Esophagus muscularis mucosa (tissue), 4 donors: ENCODE results near the gene MARCHF2. TPM values are rescaled to one million over a fixed set of nuclear protein-coding genes. Genes with fewer than 3 reads are reported as not detected.

ENCODE experiments used
- DNase-seq: peaks from one replicate; pipeline ENCODE4 v3.0.0-alpha.2; 2017; ENCODE audit errors: extremely low spot score
- H3K27ac ChIP-seq, 4 donors: fragments of 200-600 bp; sonication (generic); replicated peaks in 1 of 4; 1 replicate in 3 of 4; 2 replicates in 1 of 4; pipeline ENCODE4 v1.5.1; 2016 to 2019; ENCODE audit warnings: mild to moderate bottlenecking in 1 of 4
- H3K27me3 ChIP-seq, 4 donors: fragments of 200-600 bp; sonication (generic); one replicate each; pipeline versions ENCODE4 v1.5.1 to v1.6.0; 2016 to 2019
- H3K36me3 ChIP-seq, 4 donors: fragments of 200-600 bp; sonication (generic); one replicate each; pipeline ENCODE4 v1.5.1; 2016 to 2019
- H3K4me1 ChIP-seq, 4 donors: fragments of 200-600 bp; sonication (generic); one replicate each; pipeline ENCODE4 v1.5.1; 2016 to 2019
- H3K4me3 ChIP-seq, 4 donors: fragments of 200-600 bp; sonication (generic); 1 replicate in 2 of 4; 2 replicates in 2 of 4; pipeline ENCODE4 v1.5.1; 2016 to 2019; ENCODE audit warnings: mild to moderate bottlenecking in 4 of 4, moderate library complexity in 1 of 4
- H3K9me3 ChIP-seq, 4 donors: fragments of 200-600 bp; sonication (generic); 1 replicate in 3 of 4; 2 replicates in 1 of 4; pipeline ENCODE4 v1.5.1; 2016 to 2019
- CTCF ChIP-seq, 3 experiments: fragments of 200-600 bp in 2 of 3; fragments of 450-650 bp in 1 of 3; sonication (generic) in 2 of 3; IDR thresholded peaks; one replicate each; pipeline ENCODE4 v1.5.1; 2017 to 2019; ENCODE audit warnings: antibody characterized with exemption in 3 of 3, mild to moderate bottlenecking in 2 of 3, moderate library complexity in 1 of 3
- EP300 ChIP-seq: sonication (generic); formaldehyde crosslinking; IDR thresholded peaks from one replicate; pipeline ENCODE4 v1.6.1; 2017; ENCODE audit warnings: antibody characterized with exemption
- POLR2A ChIP-seq: fragments of 450-650 bp; IDR thresholded peaks from one replicate; pipeline ENCODE4 v1.6.1; 2017; ENCODE audit warnings: antibody characterized with exemption, moderate library complexity, mild to moderate bottlenecking, low read depth
- POLR2AphosphoS5 ChIP-seq, 2 donors: sonication (generic); formaldehyde crosslinking; IDR thresholded peaks; one replicate each; pipeline ENCODE4 v1.6.1; 2017; ENCODE audit warnings: antibody characterized with exemption in 2 of 2
- WGBS: methylation state at CpG from one replicate; pipeline ENCODE4 v1.1.5; 2018; 5-methylcytosine and 5-hydroxymethylcytosine counted together
- intact Hi-C: fragments of 100-400 bp; cut with DNase I; formaldehyde crosslinking; loops from one replicate; pipeline ENCODE4 v1.15.1; 2023
- total RNA-seq, 4 donors: library from RNA; depleted of rRNA; stranded (reverse); fragments of >200 nt; gene quantifications; one replicate each; pipeline versions ENCODE4 v1.1.0 to v1.2.1, GENCODE V29; 2016

The MARCHF2 gene
- total RNA-seq, 4 donors from 2014 or later: 227 to 286 (median 247) TPM

DNA sequence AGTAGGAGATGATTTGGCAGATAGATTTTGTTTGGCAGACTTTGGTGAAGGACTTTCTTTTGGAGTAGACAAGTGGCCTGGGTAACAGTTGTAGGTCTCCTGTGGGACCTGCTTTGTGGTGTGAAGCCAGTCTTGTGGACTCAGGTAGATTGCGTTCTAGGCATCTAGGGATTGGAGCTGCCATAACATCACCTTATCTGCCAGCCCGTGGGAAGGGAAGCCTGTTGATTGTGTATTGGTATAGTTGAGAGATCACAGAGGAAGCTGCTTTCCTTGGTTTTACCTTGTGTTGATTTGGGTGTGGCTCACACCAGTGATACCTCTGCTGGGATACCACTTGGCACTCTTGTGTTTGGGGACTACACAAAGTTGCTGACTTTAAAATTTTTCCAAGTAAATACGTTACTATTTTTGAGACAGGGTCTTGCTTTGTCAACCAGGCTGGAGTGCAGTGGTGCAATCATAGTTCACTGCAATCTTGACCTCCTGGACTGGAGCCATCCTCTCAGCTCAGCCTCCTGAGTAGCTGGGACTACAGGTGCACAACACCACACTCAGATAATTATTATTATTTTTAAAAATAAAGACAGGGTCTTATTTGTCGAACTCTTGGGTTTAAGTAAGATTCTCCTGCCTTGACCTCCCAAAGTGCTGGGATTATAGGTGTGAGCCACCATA is 39.5 kb downstream of the MARCHF2 start:
- intact Hi-C loops: no loop called here
- Histone ChIP-seq H3K27me3 (no peaks in the 10 kb centered on the region), H3K27ac (peak overlapping the region in 2 of 4 donors; percentile 3 to 39), H3K4me1 (peaks cover 90 to 95% (median 94%) of the 10 kb centered on the region in 4 donors), H3K4me3 (no peak overlapping the region), H3K36me3 (peaks cover 0 to 35% (median 15%) of the 10 kb centered on the region in 4 donors), H3K9me3 (no peaks in the 10 kb centered on the region)
- WGBS: 66% methylated on average over 4 of the region's 4 CpGs
- no peak for TF ChIP-seq CTCF (IDR thresholded peaks at IDR 0.05)
- TF ChIP-seq EP300: no peak
- TF ChIP-seq POLR2A: no peak
- no peak for TF ChIP-seq POLR2AphosphoS5 (IDR thresholded peaks at IDR 0.05)
- DNase-seq: no peak

GRCh38 chr19:8453616-8454015 is 40.5 kb downstream of the MARCHF2 start:
- no peak for TF ChIP-seq POLR2AphosphoS5 (IDR thresholded peaks at IDR 0.05)
- Histone ChIP-seq H3K4me1 (peaks cover 90 to 95% (median 94%) of the 10 kb centered on the region in 4 donors), H3K27ac (peak overlapping the region in 1 of 4 donors; percentile 1), H3K36me3 (peaks cover 0 to 35% (median 15%) of the 10 kb centered on the region in 4 donors), H3K27me3 (no peaks in the 10 kb centered on the region), H3K9me3 (no peaks in the 10 kb centered on the region), H3K4me3 (no peak overlapping the region)
- WGBS: 75% methylated on average over 5 of the region's 6 CpGs
- intact Hi-C loops: no loop called here
- no peak for DNase-seq

GRCh38 chr19:8454218-8454617 is 41.1 kb downstream of the MARCHF2 start:
- TF ChIP-seq EP300 (no peak), POLR2A (no peak), CTCF (IDR thresholded peaks at IDR 0.05) (no peak), POLR2AphosphoS5 (IDR thresholded peaks at IDR 0.05) (no peak)
- Histone ChIP-seq H3K36me3 (peaks cover 0 to 35% (median 15%) of the 10 kb centered on the region in 4 donors), H3K4me1 (peaks cover 90 to 95% (median 94%) of the 10 kb centered on the region in 4 donors), H3K9me3 (no peaks in the 10 kb centered on the region), H3K27ac (peak overlapping the region in 1 of 4 donors; percentile 1), H3K27me3 (no peaks in the 10 kb centered on the region), H3K4me3 (no peak overlapping the region)
- 45% methylated on average over 1 of the region's 1 CpG for whole genome bisulfite sequencing
- no peak for DNase-seq
- intact Hi-C loops: no loop called here

DNA sequence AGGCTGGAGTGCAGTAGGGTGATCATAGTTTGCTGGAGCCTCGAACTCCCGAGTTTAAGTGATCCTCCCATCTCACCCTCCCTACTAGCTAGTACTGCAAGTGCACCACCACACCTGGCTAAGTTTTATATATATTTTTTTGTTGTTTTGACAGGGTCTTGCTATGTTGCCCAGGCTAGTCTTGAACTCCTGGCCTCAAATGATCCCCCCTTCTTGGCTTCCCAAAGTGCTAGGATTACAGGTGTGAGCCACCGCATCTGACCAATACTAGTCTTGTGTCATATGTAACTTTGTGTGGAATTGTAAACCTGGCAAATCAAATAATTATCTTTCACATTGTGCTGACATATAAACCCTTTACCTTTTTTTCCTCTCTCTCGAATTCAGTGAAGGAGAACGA is 41.9 kb downstream of the MARCHF2 start:
- peaks cover 94 to 97% (median 96%) of the 10 kb centered on the region in 4 donors for H3K4me1 ChIP-seq
- TF ChIP-seq CTCF (IDR thresholded peaks at IDR 0.05) (no peak), POLR2A (no peak), EP300 (no peak), POLR2AphosphoS5 (IDR thresholded peaks at IDR 0.05) (no peak)
- H3K36me3 ChIP-seq: peaks cover 0 to 35% (median 15%) of the 10 kb centered on the region in 4 donors
- no peak overlapping the region for H3K4me3 ChIP-seq
- no peaks in the 10 kb centered on the region for H3K9me3 ChIP-seq
- WGBS: 67% methylated on average over 5 of the region's 5 CpGs
- intact Hi-C loops: no loop called here
- H3K27ac ChIP-seq: no peak overlapping the region
- DNase-seq: no peak
- no peaks in the 10 kb centered on the region for H3K27me3 ChIP-seq

DNA sequence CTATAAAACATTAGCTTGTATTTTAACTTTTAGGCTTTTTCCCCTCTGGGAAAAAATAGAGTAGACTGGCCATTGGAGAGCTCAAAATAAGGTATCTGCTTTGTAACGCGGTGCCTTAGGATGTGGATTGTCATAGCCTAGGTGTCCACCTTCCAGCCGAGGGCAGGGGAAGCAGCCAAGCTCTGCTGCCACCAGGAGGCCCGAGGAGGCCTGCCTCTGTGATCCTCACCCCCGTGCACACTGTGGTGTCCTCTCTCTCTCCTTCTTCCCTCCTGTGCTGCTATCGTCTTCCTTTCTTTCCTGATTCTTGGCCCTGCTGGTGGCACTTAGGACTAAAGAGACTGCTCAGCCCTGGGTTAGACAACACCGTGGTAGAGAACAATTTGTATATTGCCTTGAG is 43.0 kb downstream of the MARCHF2 start:
- H3K36me3 ChIP-seq: peaks cover 0 to 35% (median 15%) of the 10 kb centered on the region in 4 donors
- H3K4me3 ChIP-seq: no peak overlapping the region
- 60% methylated on average over 7 of the region's 7 CpGs for WGBS
- no peak for DNase-seq
- no peaks in the 10 kb centered on the region for H3K27me3 ChIP-seq
- peaks cover 95 to 97% (median 96%) of the 10 kb centered on the region in 4 donors for H3K4me1 ChIP-seq
- H3K27ac ChIP-seq: peak overlapping the region in 1 of 4 donors; percentile 21
- TF ChIP-seq CTCF (IDR thresholded peaks at IDR 0.05) (peak in 2 of 3 experiments; percentile 20 to 30), POLR2A (no peak), EP300 (no peak)
- intact Hi-C loops: no loop called here
- H3K9me3 ChIP-seq: no peaks in the 10 kb centered on the region
